Fibroblast of pulmonary artery (primary cell): Measurements from ENCODE around the gene TMEM39A.

ENCODE experiments used
- DNase-seq: peaks from one replicate; pipeline ENCODE4 v3.0.0-alpha.2; 2010; ENCODE audit warnings: low read depth
- H3K4me3 ChIP-seq: replicated peaks from 2 replicates; pipeline ENCODE4 v1.5.1; 2011; ENCODE audit warnings: low read depth, mild to moderate bottlenecking, control low read depth, low read length, moderate library complexity
- CTCF ChIP-seq: IDR thresholded peaks from 2 replicates; pipeline ENCODE4 v1.5.1; 2011; ENCODE audit warnings: mild to moderate bottlenecking, control low read depth, low read length, inconsistent platforms; ENCODE audit errors: missing control alignments

The TMEM39A gene

GRCh38 chr3:119380697-119381096 lies 82.7 kb downstream of the TMEM39A start:
- no peak overlapping the region for H3K4me3 ChIP-seq
- peak; percentile 11 for DNase-seq
- TF ChIP-seq CTCF: no peak
